22Rv1 (cell line): Measurements from ENCODE around the gene CCNL2.

Experiments used
- H3K27ac ChIP-seq: fragments of 450-650 bp; 2 replicates; pipeline ENCODE4 v1.5.1; 2017
- ZFX ChIP-seq: fragments of 450-650 bp; IDR thresholded peaks from 2 replicates; pipeline ENCODE4 v1.6.1; 2017; ENCODE audit warnings: antibody characterized with exemption, borderline replicate concordance
- TF ChIP-seq, protein P1 (sequence below): fragments of 450-650 bp; IDR thresholded peaks from 2 replicates; pipeline ENCODE4 v1.5.1; 2017; ENCODE audit warnings: mild to moderate bottlenecking

Gene CCNL2

GRCh38 chr1:1341549-1342021, 57.5 kb downstream of the CCNL2 start:
- no peak for TF ChIP-seq ZFX
- TF ChIP-seq, protein P1, sequence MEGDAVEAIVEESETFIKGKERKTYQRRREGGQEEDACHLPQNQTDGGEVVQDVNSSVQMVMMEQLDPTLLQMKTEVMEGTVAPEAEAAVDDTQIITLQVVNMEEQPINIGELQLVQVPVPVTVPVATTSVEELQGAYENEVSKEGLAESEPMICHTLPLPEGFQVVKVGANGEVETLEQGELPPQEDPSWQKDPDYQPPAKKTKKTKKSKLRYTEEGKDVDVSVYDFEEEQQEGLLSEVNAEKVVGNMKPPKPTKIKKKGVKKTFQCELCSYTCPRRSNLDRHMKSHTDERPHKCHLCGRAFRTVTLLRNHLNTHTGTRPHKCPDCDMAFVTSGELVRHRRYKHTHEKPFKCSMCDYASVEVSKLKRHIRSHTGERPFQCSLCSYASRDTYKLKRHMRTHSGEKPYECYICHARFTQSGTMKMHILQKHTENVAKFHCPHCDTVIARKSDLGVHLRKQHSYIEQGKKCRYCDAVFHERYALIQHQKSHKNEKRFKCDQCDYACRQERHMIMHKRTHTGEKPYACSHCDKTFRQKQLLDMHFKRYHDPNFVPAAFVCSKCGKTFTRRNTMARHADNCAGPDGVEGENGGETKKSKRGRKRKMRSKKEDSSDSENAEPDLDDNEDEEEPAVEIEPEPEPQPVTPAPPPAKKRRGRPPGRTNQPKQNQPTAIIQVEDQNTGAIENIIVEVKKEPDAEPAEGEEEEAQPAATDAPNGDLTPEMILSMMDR, result no peak
- H3K27ac ChIP-seq, result no peak overlapping the region

DNA sequence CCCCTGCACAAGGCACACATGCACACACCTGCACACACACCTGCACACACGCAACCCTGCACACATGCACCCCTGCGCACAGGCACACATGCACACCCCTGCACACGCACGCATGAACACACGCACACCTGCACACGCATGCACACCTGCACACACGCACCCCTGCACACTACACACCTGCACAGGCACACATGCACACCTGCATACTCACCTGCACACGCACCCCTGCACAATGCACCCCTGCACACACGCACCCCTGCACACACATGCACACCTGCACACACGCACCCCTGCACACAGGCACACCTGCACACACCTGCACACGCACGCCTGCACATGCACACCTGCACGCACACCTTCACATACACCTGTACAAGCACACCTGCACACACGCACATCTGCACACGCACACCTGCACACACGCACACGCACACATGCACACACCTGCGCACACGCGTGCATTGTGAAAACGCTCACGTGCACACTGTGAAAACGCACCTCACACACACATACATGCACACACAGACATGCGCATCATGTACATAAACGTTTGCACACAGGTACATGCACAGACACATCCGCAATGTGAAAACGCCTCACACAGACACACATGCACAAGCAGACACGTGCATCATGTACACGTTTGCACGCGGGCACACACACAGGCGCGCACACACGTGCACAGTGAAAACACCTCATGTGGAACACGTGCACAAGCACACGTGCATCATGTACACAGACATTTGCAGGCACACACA, 58.2 kb downstream of the CCNL2 start:
- no peak overlapping the region for H3K27ac ChIP-seq
- no peak for TF ChIP-seq ZFX
- TF ChIP-seq, protein P1, result no peak

DNA sequence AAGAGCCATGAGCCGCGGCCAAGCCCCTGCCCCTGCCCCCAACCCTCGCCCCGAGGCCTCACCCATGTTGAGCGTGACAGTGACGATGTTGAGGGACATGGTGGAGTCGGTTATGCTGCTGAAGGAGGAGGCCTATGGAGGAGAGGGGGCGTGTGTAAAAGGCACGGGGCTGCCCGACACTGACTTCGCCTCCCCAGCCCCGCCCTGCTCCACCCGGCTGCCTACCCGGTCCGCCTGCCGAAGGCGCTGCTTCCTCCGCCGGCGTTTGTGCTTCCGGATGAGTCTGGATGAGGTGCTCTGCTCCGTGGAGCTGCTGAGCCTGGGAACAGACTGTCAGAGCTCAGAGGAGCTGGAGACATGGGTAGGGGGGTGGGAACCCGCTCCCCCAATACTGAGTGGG, 59.0 kb downstream of the CCNL2 start:
- no peak overlapping the region for H3K27ac ChIP-seq
- TF ChIP-seq, protein P1, result no peak
- TF ChIP-seq ZFX, result no peak

DNA sequence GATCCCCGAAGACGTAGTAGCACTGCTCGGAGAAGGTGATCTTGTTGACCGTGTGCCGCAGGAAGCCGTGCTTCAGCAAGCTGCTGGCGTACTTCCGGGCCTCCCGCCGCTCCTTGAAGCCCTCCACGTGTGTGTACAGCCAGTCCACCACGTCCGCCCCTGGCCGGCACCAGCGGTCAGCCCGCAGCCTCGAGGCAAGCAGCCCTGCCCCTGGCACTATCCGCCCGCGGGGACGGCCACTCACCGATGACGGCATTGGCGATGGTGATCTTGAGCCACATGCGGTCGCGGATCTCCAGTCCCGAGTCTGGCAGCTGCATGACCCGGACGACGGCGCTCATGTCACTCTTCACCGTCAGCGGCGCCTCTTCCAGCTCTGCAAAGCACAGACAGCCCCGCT, 60.9 kb downstream of the CCNL2 start:
- TF ChIP-seq ZFX, result no peak
- TF ChIP-seq, protein P1, result no peak
- H3K27ac ChIP-seq, result peak overlapping the region; percentile 33; the same call in 1 of the 2 replicates

DNA sequence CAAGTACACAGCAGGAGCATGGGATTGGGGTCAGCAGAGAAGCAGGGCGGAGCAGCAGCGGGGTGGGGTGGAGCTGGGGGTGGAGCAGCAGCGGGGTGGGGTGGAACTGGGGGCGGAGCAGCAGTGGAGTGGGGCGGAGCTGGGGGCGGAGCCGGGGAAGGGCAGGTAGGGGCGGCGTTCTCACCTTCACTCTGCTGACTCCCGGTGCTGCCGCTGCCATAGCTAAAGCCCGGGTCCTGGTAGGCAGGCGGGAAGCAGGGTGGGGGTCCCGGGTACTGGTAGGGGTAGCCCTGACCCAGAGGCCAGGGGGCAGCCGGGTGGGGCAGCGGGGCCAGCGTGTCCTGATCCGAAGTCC, 61.4 kb downstream of the CCNL2 start:
- TF ChIP-seq, protein P1, result no peak
- no peak for TF ChIP-seq ZFX
- H3K27ac ChIP-seq, result peak overlapping the region; percentile 33; the same call in 1 of the 2 replicates

DNA sequence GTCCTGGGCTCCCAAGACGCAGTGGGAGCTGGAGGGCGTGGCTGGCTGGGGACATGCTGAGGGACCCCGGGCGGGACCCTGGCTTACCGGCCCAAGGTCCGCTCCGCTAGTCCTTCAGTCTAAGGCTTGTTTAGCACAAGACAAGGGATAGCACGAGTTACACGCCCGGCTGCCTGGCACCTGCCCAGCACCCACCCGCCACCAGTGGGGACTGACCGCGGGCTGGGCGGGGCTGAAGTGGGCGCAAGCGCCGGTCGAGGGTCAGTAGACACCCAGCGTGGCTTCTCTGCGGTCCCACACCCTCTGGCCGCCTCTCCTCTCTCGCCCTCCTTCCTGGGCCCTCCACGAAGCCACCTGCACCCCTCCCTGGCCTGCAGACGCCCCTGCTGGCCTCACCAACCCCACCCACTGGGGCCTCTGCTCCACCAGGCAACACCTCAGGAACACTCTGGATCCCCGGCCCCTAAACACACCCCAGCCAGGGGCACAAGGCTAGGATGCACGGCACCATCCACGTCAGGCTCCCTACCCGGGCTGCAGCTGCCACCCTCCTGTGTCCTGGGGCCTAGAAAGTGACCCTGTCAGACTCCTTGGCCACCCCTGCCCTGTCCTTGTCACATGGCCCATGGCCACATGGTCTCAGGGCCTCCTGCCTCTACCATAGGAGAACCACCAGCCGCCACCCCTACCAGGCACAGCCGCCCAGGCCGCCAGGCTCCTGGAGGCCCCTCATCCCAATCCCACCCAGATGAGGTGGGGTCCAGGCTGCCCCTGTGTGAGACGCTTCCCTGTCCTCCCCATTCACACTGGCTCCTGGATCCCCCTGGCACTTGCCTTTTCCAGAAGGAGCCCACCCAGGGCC, 62.0 kb downstream of the CCNL2 start:
- no peak for TF ChIP-seq ZFX
- TF ChIP-seq, protein P1, result no peak
- H3K27ac ChIP-seq, result peak overlapping the region; percentile 33; the same call in 1 of the 2 replicates
